Daoy (cell line): ENCODE results near the gene DHRS12. TPM values are rescaled to one million over a fixed set of nuclear protein-coding genes. Genes with fewer than 3 reads are reported as not detected.

Experiments used
- DNase-seq: peaks from one replicate; pipeline ENCODE4 v3.0.0-alpha.2; 2015; ENCODE audit warnings: low read depth
- total RNA-seq: library from RNA; depleted of rRNA; stranded (reverse); fragments of >200 nt; shearing (Covaris generic); gene quantifications from 2 replicates; pipeline ENCODE4 v1.2.3, GENCODE V29; 2014

Gene DHRS12
- total RNA-seq, 1 experiment from 2014 or later = not detected

- no peak for DNase-seq
These were observed 20.4 kb downstream of the DHRS12 start for GRCh38 chr13:51783428-51784094.

GRCh38 chr13:51782026-51782710, 21.8 kb downstream of the DHRS12 start:
- DNase-seq = no peak

- peak; percentile 43 for DNase-seq
These were observed 22.5 kb downstream of the DHRS12 start for GRCh38 chr13:51781246-51782022.

DNA sequence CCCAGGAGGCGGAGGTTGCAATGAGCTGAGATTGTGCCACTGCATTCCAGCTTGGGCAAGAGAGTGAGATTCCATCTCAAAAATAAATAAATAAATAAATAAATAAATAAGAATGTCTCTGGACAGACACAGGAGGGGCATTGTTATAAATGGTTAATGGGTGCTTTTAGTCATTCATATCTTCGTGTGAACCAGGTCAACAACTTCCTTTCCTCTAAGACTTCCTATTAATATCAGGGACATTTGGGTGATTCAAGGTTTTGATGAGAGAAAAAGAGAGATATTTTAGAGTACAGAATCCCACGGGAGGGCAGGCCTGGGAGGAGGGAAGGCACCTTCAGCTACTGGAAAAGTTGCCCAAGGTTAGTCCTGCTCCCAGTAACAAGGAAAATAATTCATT, 23.9 kb downstream of the DHRS12 start:
- DNase-seq = no peak

DNA sequence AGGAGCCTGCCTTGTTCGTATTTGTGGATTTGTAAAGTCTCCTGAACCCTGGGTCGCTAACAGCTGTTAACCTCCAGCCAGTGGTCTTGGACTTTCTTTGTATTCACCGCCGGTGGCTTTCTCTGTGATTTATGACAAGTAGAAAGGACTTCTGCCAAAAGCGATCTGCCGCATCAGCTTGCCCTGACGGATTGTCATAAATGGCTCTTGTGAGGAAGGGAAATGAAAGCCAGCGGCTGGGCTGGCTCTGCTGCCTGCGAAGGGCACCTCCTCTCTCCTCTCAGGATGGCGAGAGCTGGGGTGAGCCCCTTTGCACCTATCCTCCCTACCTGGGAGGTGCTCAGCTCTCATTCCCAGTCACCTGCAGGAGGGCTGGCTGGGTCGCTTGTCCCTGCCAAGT, 25.6 kb downstream of the DHRS12 start:
- DNase-seq = no peak

GRCh38 chr13:51777921-51778320, 26.0 kb downstream of the DHRS12 start:
- DNase-seq = no peak

GRCh38 chr13:51776179-51776578, 27.8 kb downstream of the DHRS12 start:
- DNase-seq = no peak

- no peak for DNase-seq
These were observed 30.4 kb downstream of the DHRS12 start for GRCh38 chr13:51773515-51773914.

DNA sequence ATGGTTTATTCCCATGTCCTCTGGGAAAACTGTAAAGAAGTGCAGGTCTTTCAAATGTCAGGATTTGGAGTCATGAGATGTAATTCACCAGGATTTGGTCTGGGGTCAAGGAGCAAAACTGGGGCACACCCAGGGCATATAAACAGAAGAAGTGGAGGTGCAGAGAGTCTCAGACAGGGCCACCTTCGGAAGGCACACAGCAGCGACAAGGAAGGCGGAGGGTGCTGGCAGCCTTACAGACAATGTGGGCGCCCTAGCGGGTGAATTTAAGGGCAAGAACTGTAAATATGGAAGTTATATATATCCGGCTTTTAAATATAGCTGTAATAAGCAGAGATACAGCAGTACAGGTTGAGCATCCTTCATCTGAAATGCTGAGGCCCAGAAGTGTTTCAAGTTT, 31.2 kb downstream of the DHRS12 start:
- no peak for DNase-seq

DNA sequence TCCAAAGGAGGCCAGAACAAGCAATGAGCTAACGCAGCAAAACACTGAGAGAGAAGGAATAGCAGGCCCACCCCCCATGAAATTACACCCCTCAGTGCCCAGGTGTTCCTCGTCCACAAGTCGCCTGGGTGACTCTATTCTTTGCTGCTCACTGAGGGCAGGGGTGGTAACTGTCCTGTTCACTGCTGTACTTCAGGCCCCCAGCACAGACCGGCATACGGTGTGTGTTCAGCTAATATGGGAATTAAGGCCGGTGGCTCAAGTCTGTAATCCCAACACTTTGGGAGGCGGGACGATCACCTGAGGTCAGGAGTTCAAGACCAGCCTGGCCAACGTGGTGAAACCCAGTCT, 31.9 kb downstream of the DHRS12 start:
- no peak for DNase-seq

GRCh38 chr13:51771418-51772104, 32.4 kb downstream of the DHRS12 start:
- no peak for DNase-seq

DNA sequence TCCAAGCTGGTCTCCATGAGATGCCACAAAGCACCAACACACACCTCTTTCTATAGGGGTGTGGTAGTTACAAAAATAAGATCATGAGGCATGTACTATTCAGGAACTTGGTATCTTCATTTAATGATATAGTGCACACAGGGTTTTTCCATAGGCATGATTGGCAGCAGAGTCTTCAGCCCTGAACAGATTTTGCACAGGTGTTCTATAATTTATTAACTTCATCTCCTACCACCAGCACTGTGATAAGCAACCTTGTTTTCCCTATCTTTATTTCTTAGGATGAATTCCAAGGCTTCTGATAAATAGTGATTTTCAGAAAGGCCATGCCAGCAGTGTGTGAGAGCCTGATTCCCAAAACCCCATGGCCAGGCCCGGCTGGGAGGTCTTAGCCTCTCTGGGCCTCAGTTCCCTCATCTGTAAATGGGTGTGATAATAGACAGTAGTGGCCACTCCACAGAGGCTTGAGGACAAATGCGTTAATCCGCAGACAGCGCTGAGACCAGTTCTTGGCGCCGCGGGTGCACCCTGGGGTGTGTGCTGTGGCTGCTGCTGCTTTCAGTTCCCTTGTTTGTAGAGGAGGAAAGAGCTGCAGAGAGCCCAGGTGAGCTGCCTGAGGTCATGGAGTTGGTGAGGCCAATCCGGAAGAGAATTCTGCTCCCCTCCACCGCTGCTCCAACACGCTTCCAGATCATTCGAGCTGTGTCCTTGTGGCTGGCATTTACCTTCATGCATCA, 33.1 kb downstream of the DHRS12 start:
- DNase-seq = no peak

DNA sequence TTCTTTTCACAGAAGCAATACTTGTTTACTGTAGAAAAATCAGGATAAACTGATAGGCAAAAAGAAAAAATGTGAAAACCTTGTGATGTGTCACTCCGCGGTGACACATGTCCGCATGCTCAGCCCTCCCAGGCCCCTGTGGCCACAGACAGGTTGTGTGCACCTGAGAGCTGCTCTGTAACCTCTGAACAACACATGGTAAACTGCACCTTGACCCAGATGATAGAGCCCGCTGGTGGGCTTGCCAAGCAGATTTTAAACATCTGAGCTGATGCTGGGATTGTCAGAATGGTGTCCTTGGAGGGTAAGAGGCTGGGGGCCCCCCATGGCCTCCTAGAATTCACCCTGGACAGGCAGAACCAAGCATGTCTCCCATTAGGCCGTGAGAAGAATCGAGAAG, 33.8 kb downstream of the DHRS12 start:
- no peak for DNase-seq

DNA sequence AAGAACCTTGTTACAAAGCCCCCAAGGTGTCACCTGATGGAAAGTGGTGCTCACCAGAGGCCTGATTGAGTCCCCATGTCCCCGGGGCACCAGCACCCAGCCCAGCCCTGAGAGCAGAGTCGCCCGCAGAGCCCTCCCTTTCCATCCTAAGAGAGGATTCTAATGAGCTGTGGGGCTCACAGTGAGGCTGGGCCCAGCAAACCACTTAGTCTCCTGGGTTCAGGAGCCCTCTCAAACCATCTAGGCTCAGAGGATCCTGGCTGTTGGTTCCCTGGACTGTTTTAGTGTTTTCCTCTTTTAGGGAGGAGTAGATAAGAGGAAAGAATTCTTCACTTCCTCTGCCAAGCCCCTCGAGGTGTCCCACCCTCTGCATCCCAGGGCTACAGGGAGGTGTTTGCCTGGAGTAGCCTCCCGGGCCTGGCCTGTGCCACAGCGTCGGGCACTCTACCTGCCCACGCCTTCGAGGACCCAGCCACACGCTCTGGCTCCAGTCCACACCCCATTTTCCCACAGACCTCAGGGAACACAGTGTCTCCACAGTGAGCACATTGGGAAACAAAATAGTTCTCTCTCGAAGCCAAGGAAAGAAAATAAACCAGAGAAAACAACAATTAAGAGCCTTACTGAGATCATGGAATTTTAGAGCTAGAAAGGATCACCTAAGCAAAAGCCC, 34.4 kb downstream of the DHRS12 start:
- DNase-seq = no peak

DNA sequence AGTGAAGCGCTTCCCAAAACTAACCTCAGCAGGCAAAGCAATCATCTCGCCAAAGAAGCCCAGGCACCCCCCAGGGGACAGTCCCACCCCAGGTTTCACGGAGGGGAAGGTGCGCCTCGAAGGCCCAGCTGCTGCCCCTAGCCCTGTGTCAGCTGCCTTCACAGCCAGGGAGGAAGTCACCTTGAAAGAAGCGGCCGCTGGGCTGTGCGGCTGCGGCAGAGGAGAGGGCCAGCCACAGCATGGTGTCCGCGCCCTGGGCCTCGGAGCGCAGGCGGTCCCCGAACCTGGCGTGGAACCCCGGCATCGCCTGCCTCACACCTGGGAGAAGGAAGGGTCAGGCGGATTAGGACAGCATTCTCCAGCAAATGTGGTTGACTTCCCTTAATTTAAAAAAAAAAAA, 35.0 kb downstream of the DHRS12 start:
- DNase-seq = no peak

DNA sequence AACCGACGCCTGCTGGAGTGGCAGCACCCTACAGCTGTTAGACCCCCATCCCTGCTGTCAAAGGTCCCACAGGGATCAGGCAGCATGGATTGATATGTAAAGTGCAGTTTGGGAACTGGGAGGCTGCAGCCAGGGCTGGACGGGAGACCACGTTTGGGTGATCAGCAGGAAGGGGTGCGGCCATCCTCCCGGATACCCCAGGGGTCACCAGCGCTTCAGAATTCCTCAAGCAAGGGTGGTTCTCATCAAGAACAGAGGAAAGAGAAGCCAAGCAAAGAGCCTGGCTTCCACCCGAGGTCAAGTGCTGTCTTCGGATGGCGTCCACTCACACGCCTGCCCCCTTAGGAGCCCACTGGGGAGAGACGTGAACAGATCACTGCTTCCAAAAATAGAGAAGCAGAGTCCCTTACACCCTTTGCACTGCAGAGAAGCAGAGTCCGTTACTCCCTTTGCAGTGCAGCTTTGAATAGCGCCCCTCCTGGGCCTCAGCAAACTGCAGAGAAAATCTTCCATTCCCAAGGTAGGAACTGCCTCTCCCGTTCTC, 35.5 kb downstream of the DHRS12 start:
- no peak for DNase-seq

- DNase-seq = no peak
These were observed 36.9 kb downstream of the DHRS12 start for GRCh38 chr13:51767100-51767499.

DNA sequence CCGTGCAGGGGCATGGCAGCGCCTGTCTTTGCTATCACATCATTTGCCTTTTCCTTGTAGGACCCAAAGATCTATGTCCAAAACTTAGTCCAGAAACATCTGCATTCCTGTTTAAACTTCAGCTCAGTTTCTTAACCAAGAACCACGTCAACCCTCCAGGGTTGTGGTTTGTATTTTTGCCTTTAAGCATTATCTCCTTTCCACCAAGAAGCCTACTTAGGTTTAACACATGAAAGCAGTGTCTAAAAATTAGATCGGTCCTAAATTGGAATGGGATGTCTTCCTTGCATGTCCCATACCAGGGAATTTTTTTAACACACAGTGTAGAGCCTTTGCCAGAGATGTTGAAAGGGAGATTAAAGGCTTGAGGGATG, 38.8 kb downstream of the DHRS12 start:
- DNase-seq = no peak

DNA sequence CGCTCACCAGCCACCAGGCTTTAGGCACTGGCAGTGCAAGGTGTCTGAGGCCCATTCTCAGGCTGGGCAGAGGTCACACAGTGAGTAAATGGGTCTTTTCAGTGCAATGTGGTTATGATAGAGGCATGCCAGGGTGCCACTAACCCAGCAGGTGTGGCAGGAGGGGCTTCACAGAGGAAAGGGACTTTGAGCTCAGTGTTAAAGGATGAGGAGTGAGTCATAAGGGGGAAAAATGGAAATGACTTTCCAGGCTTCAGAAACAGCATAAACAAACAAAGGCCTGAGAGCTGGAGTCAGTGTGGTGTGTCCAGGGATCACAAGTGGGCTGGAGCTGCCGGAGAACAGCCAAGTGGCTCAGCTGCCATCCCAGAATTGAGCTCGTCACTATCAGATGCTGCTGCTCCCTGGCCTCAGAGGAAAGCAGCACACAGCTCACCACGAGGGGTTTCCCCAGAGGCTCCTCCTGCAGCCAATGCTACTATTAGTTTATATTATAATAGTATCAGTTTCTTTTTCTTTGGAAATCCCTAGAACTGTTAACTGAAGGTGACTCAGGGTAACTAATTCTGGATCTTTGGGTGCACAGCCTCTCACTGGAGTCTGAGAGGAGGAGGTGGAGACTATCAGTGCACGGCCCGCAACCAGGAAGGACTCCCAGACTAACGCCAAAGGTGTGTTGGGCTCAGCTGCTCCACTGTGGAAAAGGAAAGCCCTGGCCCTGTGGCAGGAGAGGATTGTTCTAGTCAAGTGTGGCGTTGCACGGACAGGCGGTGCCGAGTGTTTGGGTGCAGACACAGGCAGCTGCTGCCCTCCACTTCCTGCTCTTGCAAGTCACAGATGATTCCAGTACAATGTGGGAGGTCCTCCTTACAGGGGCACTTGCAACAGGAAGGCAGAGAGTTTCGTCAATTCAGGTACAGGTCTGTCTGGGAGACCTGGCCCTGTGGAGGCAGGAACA, 39.5 kb downstream of the DHRS12 start:
- peak; percentile 66 for DNase-seq

- DNase-seq = no peak
These were observed 40.5 kb downstream of the DHRS12 start for GRCh38 chr13:51763486-51763885.
